HEK293T (cell line): ENCODE data around the gene LOXL1.
"Not testable (repeated sequence)": the region's sequence is repeated elsewhere in the genome, so short reads cannot be mapped to it uniquely, and the experiment has no call there.

ENCODE experiments used
- FOXM1 ChIP-seq: fragments of 450-650 bp; IDR thresholded peaks from 2 replicates; pipeline ENCODE4 v1.6.1; 2017; ENCODE audit warnings: mild to moderate bottlenecking, borderline replicate concordance
- ZNF384 ChIP-seq: fragments of 450-650 bp; IDR thresholded peaks from 2 replicates; pipeline ENCODE4 v1.6.1; 2016

GRCh38 chr15:73938516-73938915 is 12.3 kb downstream of the LOXL1 start:
- TF ChIP-seq FOXM1, ZNF384: not testable (repeated sequence)
